Tibial nerve (tissue), 4 donors: ENCODE results near the gene KCNQ1.

Experiments
- CTCF ChIP-seq, 5 experiments: fragments of 200-600 bp in 3 of 5; fragments of 450-650 bp in 2 of 5; sonication (generic) in 3 of 5; IDR thresholded peaks; one replicate each; pipeline ENCODE4 v1.5.1; 2016 to 2019; ENCODE audit warnings: antibody characterized with exemption in 5 of 5, mild to moderate bottlenecking in 3 of 5, moderate library complexity in 2 of 5
- EP300 ChIP-seq, 2 donors: sonication (generic); formaldehyde crosslinking; IDR thresholded peaks; one replicate each; pipeline ENCODE4 v1.6.1; 2017; ENCODE audit warnings: antibody characterized with exemption in 2 of 2, mild to moderate bottlenecking in 1 of 2

- TF ChIP-seq EP300 (IDR thresholded peaks at IDR 0.05) (no peak), CTCF (IDR thresholded peaks at IDR 0.05) (no peak)
These were observed 164.5 kb downstream of the KCNQ1 start for GRCh38 chr11:2609345-2609744.
